Upper lobe of left lung (tissue), 4 donors: ENCODE measurements around the gene CCNI2.

Experiments
- POLR2A ChIP-seq, 4 donors: fragments of 450-650 bp; IDR thresholded peaks; one replicate each; pipeline ENCODE4 v1.5.1; 2016 to 2017; ENCODE audit warnings: antibody characterized with exemption in 4 of 4, mild to moderate bottlenecking in 2 of 4
- TF ChIP-seq, protein P1 (sequence below), 6 experiments: fragments of 450-650 bp in 4 of 6; fragments of 200-600 bp in 2 of 6; sonication (generic) in 2 of 6; IDR thresholded peaks; one replicate each; pipeline ENCODE4 v1.5.1; 2016 to 2019; ENCODE audit warnings: antibody characterized with exemption in 6 of 6

DNA sequence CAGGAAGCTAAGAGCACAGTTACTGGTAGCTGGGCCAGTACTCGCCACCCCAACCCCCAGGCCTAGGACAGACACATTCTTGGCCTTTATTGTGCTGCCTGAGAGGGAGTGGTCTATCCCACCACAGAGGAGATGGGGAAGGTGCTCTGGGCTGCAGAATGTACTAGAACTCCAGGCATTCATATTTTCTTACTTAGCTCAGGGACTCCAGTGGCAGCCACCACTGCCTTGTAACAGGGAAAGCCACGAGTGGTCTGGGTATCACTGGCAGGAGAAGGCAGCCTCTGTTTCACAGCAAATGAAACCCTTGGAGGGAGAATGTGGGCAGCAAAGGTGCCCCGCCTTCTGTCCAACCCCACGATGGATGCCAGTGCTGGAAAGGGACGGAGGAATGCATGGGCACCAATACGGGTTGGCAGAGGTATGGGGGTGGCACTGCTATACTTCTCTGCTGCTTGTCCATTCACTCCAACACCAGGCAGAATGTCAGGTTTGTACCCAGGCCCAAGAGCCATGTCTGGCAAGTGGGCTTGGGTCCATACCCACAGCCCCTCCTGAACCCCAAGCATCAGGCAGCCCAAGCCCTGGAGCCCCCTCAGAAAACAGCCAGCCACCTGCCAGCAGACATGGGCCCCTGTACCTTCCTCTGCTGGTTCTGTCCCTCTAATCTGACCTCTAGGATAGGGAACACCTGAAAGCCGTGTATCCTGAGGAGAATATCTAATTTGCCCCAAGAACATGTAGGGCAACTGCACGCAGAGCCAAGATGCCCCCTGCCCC is 25.3 kb downstream of the CCNI2 start:
- TF ChIP-seq, protein P1, sequence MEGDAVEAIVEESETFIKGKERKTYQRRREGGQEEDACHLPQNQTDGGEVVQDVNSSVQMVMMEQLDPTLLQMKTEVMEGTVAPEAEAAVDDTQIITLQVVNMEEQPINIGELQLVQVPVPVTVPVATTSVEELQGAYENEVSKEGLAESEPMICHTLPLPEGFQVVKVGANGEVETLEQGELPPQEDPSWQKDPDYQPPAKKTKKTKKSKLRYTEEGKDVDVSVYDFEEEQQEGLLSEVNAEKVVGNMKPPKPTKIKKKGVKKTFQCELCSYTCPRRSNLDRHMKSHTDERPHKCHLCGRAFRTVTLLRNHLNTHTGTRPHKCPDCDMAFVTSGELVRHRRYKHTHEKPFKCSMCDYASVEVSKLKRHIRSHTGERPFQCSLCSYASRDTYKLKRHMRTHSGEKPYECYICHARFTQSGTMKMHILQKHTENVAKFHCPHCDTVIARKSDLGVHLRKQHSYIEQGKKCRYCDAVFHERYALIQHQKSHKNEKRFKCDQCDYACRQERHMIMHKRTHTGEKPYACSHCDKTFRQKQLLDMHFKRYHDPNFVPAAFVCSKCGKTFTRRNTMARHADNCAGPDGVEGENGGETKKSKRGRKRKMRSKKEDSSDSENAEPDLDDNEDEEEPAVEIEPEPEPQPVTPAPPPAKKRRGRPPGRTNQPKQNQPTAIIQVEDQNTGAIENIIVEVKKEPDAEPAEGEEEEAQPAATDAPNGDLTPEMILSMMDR (IDR thresholded peaks at IDR 0.05): no peak
- TF ChIP-seq POLR2A (IDR thresholded peaks at IDR 0.05): no peak
